Activated naive CD8-positive, alpha-beta T cell treated with anti-CD3 and anti-CD28 coated beads, Interleukin-2, amount 50 U/mL, for 16 hours (primary cell): ENCODE results near the gene PRR15.
"Not testable (repeated sequence)": the region's sequence is repeated elsewhere in the genome, so short reads cannot be mapped to it uniquely, and the experiment has no call there.

Experiments used
- DNase-seq: peaks from one replicate; pipeline ENCODE4 v3.0.0-alpha.2; 2020; ENCODE audit warnings: low read depth, low spot score

The PRR15 gene, protein sequence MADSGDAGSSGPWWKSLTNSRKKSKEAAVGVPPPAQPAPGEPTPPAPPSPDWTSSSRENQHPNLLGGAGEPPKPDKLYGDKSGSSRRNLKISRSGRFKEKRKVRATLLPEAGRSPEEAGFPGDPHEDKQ

DNA sequence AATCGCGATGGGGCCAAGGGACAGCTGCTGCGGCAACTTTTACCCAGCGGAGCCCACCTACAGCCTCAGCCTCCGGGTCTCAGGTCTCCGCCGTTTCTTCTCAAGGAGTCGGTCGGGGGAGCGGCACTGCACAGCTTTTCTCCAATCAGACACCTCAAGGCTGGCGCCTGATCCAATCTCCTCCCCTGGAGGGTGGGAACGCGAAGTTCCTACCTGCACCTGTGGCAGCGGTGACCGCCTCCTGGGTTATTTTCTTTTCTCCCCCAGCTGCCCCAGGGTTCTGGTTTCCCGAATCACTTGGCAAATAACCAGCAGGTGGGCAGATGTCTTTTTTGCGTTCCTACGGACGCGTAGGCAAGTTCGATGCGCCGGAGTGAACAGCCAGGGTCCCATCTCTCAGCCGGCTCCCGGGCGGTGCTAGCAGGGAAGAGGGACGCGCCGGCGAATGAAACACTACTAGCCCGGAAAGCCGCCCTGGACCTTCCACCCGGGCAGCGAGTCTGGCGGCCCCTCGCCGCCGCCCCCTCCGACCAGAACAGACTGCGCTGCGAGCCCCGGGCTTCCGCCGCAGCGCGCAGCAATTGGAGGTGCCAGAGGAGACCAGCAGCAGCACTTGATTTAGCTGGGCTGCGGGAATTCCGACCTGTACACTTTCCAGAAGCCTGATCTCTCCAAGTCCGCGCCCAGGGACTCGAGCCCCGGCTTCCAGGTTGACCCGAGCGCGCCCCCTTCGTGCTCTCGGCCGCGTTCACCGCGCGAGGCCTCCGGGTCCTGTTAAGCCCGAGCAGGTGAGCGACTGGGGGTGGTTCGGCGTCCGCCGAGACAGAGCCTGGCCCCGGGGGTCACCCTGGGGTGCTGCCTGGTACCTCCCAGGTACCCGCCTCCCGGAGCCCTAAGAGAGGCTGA is at the start of gene PRR15:
Gene PRR15 (plus strand): TSS at position 246 of the 906 bp plus-strand sequence. CDS start 2,495 bp downstream, outside the sequence.
- no peak for DNase-seq

DNA sequence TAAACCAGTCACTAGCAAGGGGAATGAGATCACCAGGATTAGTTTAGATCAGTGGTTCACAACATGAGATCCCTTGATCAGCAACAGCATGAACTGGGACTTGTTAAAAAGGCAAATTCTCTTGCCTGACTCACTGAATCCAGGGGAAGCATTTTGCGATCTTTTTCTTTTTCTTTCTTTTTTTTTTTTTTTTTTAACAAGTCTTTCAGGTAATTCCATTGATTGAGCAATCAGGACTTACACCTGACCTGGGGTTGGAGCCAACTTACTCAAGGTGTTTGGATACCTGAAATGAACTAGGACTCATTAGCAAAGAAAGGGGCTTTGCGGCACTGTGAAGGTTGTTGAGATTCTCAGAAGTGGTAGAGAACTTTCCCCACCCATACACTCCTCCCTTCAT is 47.1 kb upstream of the PRR15 start:
- DNase-seq = no peak

DNA sequence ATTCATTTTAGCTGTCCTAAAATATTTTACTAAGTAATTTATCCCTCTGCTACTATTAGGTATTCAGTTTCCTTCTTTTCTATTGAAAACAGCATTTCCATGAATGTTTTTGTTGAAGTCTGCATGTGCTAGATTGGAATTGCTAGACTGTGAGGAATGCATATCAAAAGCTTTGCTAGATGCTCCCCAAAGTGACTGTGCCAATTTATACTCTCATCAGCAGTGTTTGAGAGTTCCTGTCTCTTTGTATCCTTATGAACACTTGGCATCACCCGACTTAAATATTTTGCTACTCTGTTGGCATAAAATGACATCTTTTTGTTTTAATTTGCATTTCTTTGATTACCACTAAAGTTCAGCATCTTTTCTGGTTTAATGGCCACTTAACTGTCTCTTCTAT is 45.0 kb upstream of the PRR15 start:
- DNase-seq = no peak

DNA sequence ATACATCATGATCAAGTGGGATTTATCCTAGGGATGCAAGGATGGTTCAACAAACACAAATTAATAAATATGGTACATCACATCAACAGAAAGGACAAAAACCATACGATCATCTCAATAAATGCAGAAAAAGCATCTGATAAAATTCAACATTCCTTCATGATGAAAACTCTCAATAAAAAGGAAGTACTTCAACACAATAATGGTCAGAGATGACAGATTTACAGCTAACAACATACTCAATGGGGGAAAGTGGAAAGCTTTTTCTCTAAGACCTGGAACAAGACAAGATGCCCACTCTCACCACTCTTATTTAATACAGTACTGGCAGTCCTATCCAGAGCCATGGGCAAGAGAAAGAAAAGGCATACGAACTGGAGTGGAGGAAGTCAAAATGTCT is 39.9 kb upstream of the PRR15 start:
- DNase-seq = no peak

DNA sequence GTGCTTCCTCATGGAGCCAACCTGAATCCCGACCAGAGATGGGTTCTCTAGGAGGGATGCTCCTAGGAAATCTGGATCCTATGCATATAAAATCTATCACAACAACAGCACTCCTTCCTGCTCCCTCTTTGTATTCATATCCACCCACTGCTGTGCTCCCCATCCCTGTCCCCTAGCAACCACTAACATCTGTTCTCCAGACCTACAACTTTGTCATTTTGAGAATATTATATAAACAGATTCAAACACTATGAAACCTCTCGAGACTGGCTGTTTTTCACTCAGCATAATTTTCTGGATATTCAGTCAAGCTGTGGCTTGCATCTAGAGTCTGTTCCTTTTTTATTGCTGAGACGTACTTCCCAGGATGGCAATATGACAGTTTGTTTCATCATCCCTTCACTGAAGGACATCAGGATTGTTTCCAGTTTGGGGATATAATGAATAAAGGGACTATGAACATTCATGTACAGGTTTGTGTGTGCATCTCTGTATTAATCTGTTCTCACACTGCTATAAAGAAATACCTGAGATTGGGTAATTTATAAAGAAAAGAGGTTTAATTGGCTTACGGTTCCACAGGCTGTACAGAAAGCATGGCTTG is 36.0 kb upstream of the PRR15 start:
- no peak for DNase-seq

DNA sequence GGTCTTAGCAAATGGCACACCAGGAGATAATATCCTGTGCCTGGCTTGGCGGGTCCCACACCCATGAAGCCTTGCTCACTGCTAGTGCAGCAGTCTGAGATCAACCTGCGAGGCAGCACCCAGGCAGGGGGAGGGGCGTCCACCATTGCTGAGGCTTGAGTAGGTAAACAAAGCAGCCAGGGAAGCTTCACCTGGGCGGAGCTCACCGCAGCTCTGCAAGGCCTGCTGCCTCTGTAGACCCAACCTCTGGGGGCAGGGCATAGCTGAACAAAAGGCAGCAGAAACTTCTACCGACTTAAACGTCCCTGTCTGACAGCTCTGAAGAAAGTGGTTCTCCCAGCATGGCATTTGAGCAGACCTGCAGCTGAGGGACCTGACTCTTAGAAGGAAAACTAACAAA is 35.1 kb upstream of the PRR15 start:
- DNase-seq = not testable (repeated sequence)

DNA sequence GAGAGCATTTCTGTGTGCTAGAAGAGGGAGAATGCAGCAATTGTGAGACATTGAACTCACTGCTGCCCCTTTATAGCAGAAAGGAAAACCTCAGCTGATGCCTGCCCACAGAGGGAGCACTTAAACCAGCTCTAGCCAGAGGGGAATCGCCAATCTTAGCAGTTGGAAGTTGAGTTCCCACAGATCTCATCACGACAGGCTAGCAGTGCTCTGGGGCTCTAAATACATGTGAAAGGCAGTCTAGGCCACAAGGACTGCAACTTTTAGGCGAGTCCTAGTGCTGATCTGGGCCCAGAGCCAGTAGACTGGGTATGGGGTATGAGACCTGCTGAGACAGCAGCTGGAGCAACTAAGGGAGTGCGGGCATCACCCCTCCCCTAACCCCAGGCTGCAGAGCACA is 25.2 kb upstream of the PRR15 start:
- no peak for DNase-seq

DNA sequence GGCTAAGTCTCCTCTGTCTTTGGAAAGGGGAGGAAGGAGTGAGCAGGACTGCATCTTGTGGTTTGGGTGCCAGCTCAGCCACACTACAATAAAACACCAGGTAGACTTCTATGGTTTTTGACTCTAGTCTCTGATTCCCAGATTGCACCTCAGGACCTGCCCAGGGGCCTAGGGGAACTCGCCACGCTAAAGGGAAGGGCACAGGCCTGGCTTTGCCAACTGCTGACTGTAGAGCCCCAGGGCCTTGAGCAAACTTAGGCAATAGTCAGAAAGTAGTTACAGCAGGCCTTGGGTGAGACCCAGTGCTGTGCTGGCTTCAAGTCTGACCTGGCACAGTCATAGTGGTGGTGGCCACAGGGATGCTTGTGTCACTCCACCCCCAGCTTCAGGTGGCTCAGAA is 24.2 kb upstream of the PRR15 start:
- DNase-seq = no peak

DNA sequence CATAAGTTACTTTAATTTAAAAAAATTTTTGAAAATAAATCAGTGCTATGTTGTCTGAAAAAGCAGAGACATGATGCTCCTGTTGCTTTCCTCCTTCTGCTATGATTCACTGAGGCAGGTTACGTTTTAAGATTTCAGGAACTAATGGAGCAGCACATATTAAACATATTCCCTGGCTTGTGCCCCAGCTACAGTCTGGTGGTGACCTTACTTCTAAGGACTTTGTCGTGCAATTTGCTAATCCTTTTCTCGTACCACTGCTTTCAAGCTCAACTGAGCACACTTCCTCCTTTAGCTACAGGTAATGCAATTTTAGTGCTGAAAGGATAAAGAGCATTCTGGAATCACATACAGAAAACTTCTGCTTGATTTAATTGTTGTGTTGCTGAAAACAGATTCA is 16.2 kb upstream of the PRR15 start:
- no peak for DNase-seq

DNA sequence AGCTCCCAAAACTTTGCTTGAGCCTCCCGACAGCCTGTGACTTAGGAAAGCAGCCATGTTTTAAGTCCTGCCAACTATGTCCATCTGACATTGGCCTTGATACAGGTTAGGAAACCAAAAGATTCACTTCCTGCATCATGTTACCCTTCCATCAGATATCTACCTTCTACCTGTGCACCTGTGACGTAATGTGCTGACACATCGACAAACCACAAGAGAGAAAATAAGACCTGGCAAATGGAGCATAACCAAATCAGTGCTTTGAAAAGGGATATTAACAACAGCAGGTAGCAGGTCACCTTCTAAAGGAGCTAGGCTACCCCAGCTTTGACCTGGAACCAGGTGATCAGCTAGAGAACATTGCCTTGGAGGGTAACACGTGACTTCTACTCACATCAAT is 14.8 kb upstream of the PRR15 start:
- DNase-seq = no peak

DNA sequence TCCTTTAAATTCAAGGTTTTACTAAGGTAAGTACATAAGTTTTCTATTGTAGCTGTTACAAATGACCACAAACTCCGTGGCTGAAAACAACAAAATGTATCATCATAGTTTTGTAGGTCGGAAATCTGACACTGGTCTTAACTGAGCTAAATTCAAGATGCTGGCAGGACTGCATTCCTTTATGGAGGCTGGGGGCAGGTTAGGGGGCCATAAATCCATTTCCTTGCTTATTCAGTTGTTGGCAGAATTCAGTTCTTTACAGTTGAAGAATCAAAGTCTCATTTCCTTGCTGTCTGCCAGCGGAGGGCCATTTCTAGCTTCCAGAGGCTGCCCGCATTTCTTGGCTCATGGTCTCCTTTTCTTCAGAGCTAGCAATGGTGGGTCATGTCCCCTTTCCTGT is 11.2 kb upstream of the PRR15 start:
- DNase-seq = no peak

DNA sequence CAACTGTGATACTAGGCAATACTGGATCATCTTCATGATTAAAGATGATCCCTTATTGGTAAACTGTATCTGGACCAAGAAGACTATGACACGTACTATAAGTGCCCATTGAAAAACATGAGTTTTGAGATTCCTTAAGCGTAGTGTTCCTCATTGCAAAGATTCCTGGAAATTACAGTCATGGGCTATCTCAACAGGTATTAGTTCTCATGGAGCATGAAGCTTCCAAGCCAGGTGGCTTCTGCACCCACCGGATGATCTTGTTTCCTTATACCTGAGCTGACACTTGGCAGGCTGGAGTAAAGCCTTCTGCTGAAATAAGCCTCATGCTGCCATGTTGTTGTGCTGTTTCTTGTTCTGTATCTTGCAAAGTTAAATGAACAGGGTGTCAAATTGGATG is 8.6 kb upstream of the PRR15 start:
- no peak for DNase-seq

DNA sequence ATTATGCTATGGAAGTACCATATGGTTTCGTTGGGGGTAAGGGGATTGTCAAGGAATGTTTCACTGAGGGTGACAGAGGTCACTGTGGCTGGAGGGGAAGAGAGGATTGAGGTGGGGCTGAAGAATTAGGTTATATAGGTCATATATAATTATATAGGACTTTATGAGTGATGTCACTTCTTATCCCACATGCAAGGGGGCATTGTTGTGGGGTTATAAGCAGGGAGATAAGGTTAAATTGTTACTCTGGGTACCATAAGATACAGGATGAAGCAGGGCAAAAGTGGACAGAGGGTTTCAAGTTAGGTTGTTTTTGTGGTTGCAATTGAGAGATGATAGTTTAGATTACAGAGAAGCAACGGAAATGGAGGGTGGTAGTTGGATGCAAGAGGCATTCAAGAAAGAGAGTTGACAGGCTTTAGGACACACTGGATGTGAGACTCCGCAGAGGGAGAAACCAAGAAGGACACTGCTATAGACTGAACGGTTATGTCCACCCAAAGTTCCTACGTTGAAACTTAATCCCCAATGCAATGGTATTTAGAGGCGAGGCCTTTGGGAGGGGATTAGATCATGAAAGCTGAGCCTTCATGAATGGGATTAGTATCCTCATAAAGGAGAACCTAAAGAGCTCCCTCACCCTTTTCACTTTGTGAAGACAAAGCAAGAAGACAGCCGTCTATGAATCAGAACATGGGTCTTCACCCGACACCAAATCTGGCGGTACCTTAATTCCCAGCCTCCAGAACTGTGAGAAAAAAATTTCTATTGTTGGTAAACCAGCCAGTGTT is 7.0 kb upstream of the PRR15 start:
- no peak for DNase-seq

DNA sequence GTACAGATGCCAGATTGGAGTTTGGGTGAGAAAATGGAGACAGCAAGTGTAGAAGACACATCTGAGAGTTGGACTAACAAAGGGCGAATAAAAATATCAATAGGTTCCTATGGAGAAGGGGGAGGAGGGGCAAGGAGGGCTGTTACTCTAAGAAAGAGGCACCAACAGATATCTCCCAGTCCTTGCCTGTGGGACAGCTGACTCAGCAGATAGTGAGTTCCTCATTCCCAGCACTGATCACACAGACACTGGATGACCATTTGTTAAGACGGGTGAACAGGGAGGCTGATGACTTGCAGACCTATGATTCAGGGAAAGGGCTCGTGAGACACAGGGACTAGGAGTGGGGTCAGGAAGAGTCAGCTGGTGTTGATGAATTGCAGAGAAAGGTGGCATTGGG is 5.7 kb upstream of the PRR15 start:
- no peak for DNase-seq

DNA sequence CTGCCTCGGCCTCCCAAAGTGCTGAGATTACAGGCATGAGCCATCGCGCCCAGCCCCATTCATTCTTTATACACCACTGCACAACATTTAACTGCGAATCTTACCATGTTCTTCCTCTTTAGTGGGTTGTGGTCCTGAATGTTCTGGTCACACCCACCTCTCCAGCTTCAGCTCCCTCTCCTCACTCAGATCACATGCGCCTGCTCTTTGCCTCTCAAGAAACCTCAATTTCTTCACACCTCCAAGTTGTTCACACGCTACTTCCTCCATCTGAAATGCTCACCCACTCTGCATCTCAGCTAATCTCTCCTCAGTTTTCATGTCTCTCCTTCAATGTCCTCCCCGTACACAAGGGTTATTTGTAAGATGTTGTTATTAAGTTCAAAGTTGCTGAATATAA is 2.4 kb upstream of the PRR15 start:
- DNase-seq = no peak

DNA sequence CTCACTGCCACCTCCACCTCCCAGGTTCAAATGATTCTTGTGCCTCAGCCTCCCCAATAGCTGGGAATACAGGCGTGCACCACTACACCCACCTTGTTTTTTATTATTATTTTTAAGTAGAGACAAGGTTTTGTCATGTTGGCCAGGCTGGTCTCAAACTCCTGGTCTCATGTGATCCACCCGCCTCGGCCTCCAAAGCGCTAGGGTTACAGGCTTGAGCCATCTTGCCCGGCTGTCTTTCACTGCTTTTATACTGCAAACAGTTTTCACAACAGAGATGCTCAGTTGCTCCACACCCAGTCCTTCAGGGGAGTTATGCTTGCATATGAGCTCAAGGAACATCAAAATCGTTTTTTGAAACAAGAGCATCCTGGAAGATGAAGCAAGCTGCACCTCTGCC is 1.3 kb upstream of the PRR15 start:
- DNase-seq = no peak

DNA sequence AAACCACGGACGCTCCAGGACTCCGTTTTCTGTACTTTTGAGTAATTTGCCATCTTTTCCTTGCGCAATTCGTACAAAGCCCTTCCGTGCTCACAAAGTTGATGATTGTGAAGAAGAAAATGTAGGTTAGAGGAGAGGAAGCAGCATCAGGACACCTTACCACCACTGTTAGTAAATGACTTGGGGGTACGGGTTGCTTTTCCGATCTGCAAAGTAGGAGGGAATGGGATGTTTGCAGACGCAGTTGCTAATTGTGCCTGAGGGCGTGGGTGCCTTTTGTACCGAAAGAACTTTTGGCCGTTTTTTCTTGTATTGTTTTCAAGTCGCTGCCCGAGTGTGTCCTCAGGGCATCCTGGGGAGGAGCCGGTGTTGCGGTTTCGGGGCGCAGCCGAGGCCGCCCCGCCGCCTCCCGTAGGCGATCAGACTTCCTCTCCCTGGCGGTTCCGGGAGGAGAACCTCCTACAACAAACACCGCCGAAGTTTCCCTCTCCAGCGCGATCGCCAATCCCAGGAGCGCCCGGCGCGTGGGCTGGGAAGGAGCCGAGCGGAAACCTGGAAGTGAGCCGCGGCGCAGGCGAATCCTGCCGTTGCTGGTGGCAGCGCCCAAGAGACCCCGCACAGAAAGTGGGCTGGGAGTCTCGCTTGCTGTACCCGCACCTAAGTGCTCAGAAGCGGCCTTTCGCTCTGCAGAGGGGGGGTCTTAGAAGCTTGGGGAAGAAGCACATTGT is 1.0 kb downstream of the PRR15 start:
- DNase-seq = no peak

DNA sequence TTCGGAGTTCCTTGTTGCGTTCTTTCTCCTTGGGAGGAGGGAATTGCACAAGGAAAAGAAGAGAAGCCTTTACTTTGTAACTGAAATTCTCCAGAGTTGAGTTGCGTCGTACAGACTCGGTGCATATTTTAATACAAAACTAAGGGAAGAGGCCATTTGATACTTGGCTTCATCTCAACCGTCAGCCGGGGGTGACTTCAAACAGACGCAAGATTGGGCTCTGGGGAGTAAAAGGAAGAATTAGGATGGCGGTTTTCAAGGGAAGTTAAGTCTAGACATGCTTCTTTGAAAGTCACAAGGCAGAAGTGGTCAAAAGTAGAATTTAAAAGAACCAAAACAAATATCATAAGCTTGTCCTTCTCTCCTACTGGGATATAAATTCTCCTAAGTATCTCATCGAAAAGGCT is 1.6 kb downstream of the PRR15 start:
- no peak for DNase-seq

DNA sequence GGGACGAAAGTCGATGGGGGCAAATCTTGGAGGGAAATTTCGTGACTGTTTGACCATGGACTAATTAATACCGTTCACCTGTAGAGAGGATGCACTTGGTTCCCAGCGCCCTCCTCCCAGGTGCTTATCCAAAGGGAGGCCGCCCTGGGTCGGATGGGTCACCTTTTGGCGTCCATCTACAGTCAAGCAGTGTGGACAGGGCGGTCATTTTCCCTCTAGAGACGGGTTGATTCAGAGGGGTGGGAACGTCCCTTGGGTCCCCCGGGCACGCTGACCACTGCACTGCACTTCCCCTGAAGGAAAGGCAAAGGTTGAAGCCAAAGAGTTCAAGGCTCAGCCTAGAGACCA is 2.0 kb downstream of the PRR15 start:
- DNase-seq = no peak

DNA sequence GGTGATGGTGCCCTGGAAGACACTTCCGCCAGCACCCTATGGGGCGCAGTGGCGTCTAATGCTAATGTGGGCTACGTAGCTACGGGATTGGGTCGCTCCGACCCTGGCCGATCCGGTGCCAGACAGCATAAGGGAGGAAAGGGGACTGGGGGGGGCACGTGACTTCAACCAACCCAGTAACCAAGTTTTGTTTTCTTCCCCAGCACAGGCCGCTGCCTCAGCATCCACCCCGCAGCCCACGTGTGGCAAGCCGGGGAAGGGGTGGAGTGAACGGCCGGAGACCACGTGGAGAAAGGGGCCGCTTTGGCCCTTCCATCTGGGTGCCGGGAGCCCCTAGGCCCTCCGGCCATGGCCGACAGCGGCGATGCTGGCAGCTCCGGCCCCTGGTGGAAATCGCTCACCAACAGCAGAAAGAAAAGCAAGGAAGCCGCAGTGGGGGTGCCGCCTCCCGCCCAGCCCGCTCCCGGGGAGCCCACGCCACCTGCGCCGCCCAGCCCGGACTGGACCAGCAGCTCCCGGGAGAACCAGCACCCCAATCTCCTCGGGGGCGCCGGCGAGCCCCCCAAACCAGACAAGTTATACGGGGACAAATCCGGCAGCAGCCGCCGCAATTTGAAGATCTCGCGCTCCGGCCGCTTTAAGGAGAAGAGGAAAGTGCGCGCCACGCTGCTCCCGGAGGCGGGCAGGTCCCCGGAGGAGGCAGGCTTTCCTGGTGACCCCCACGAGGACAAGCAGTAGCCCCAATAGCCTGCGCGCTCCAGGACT is 2.5 kb downstream of the PRR15 start:
- no peak for DNase-seq

DNA sequence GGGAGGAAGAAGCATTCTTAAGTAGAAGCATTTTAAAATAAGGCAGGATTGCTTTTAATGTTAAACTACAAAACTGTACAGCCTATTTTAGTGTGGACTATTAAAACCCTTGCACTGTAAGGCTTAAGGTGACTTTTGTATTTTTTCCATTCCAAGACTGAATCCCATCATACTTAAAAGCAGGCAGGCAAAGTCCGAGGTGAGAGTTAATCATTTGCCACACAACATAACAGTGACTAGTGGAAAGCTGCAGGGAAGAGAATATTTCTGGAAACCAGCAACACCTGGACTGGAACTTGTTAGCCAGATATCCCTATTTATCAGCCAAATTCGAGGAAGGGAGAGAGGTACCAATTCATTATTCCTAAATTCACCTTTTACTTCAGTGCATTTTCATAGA is 3.5 kb downstream of the PRR15 start:
- no peak for DNase-seq
